Neural crest cell (in vitro differentiated cells): ENCODE results near the gene EHF. TPM values are rescaled to one million over a fixed set of nuclear protein-coding genes. Genes with fewer than 3 reads are reported as not detected.
"Not testable (repeated sequence)": the region's sequence is repeated elsewhere in the genome, so short reads cannot be mapped to it uniquely, and the experiment has no call there.

Experiments
- DNase-seq: peaks from one replicate; pipeline ENCODE4 v3.0.0; 2021; ENCODE audit warnings: low read depth, mixed read lengths, low spot score
- H3K27ac Mint-ChIP-seq: one replicate; pipeline ENCODE4 v1.8.0; 2021; ENCODE audit warnings: mild to moderate bottlenecking, mixed read lengths; ENCODE audit not compliant: unreplicated experiment
- H3K27me3 Mint-ChIP-seq: 2 replicates; pipeline ENCODE4 v1.8.0; 2021; ENCODE audit warnings: low read depth, mild to moderate bottlenecking, mixed read lengths
- H3K36me3 Mint-ChIP-seq: 2 replicates; pipeline ENCODE4 v1.8.0; 2021; ENCODE audit warnings: low read depth, mild to moderate bottlenecking, mixed read lengths
- H3K4me1 Mint-ChIP-seq: 2 replicates; pipeline ENCODE4 v1.8.0; 2021; ENCODE audit warnings: mixed read lengths
- H3K4me3 Mint-ChIP-seq: one replicate; pipeline ENCODE4 v1.8.0; 2021; ENCODE audit warnings: mild to moderate bottlenecking, mixed read lengths
- H3K9me3 Mint-ChIP-seq: 2 replicates; pipeline ENCODE4 v1.8.0; 2021; ENCODE audit warnings: mixed read lengths
- CTCF ChIP-seq: fragments of 200-600 bp; sonication (generic); conservative IDR thresholded peaks from 2 replicates; pipeline ENCODE4 v1.5.0; 2021; ENCODE audit warnings: antibody characterized with exemption, mild to moderate bottlenecking
- total RNA-seq: library from RNA; stranded (reverse); gene quantifications from 2 replicates; pipeline ENCODE4 v1.2.1, GENCODE V29; 2021

EHF gene
- total RNA-seq, 1 donor from 2014 or later = not detected

- Mint-ChIP-seq H3K9me3 (peaks cover 4% of the 10 kb centered on the region), H3K27me3 (no peaks in the 10 kb centered on the region), H3K36me3 (no peaks in the 10 kb centered on the region), H3K4me3 (no peak overlapping the region), H3K4me1 (peaks cover 9% of the 10 kb centered on the region), H3K27ac (no peak overlapping the region)
- no peak for DNase-seq
- no peak for TF ChIP-seq CTCF
These were observed 32.9 kb upstream of the EHF start for GRCh38 chr11:34588023-34588422.

- Mint-ChIP-seq H3K27ac (no peak overlapping the region), H3K27me3 (no peaks in the 10 kb centered on the region), H3K9me3 (peaks cover 7% of the 10 kb centered on the region)
These were observed 32.2 kb upstream of the EHF start for GRCh38 chr11:34588701-34589100.

GRCh38 chr11:34589177-34589576, 31.7 kb upstream of the EHF start:
- not testable (repeated sequence) for H3K27ac Mint-ChIP-seq, H3K27me3 Mint-ChIP-seq, H3K4me3 Mint-ChIP-seq, DNase-seq, H3K9me3 Mint-ChIP-seq, H3K36me3 Mint-ChIP-seq, H3K4me1 Mint-ChIP-seq

More at GRCh38 chr11:34588701-34589100, 32.2 kb upstream of the EHF start:
- H3K4me1 Mint-ChIP-seq = peaks cover 9% of the 10 kb centered on the region
- no peak overlapping the region for H3K4me3 Mint-ChIP-seq
- H3K36me3 Mint-ChIP-seq = peaks cover under 1% of the 10 kb centered on the region
- DNase-seq = no peak
- TF ChIP-seq CTCF = no peak

- TF ChIP-seq CTCF = no peak
- Mint-ChIP-seq H3K36me3 (peaks cover 4% of the 10 kb centered on the region), H3K27me3 (no peaks in the 10 kb centered on the region), H3K27ac (no peak overlapping the region), H3K9me3 (peaks cover 10% of the 10 kb centered on the region), H3K4me1 (no peaks in the 10 kb centered on the region), H3K4me3 (no peak overlapping the region)
- no peak for DNase-seq
These were observed 27.8 kb upstream of the EHF start for GRCh38 chr11:34593085-34593484.

GRCh38 chr11:34594603-34595002, 26.3 kb upstream of the EHF start:
- Mint-ChIP-seq H3K4me1 (peaks cover 3% of the 10 kb centered on the region), H3K27ac (no peak overlapping the region), H3K36me3 (peaks cover 4% of the 10 kb centered on the region), H3K27me3 (no peaks in the 10 kb centered on the region), H3K9me3 (peaks cover 10% of the 10 kb centered on the region), H3K4me3 (no peak overlapping the region)
- no peak for DNase-seq
- TF ChIP-seq CTCF = no peak

- Mint-ChIP-seq H3K27me3 (no peaks in the 10 kb centered on the region), H3K36me3 (peaks cover 4% of the 10 kb centered on the region), H3K4me3 (no peak overlapping the region), H3K27ac (no peak overlapping the region), H3K4me1 (peaks cover 7% of the 10 kb centered on the region), H3K9me3 (peaks cover 10% of the 10 kb centered on the region)
- no peak for TF ChIP-seq CTCF
- no peak for DNase-seq
These were observed 25.5 kb upstream of the EHF start for GRCh38 chr11:34595391-34595790.
